Ishikawa (cell line): ENCODE measurements around the gene VCX2.

ENCODE experiments used
- MAX ChIP-seq: IDR thresholded peaks from 2 replicates; pipeline ENCODE4 v1.6.1; 2012
- TAF1 ChIP-seq: IDR thresholded peaks from 2 replicates; pipeline ENCODE4 v1.6.1; 2012; ENCODE audit warnings: low read depth, mild to moderate bottlenecking
- TEAD4 ChIP-seq: IDR thresholded peaks from 2 replicates; pipeline ENCODE4 v1.6.1; 2012

VCX2 gene

GRCh38 chrX:8122538-8122937 lies 48.5 kb downstream of the VCX2 start:
- no peak for TF ChIP-seq TAF1
- no peak for TF ChIP-seq TEAD4
- no peak for TF ChIP-seq MAX
